OCI-LY1 (cell line): Measurements from ENCODE around the gene PRPF18.

Experiments
- CTCF ChIP-seq: fragments of 200-600 bp; sonication (generic), shearing (Covaris generic); IDR thresholded peaks from 2 replicates; pipeline ENCODE4 v1.5.1; 2017; ENCODE audit warnings: mild to moderate bottlenecking, antibody characterized with exemption, low read length, moderate library complexity, mixed read lengths
- EZH2 ChIP-seq: fragments of 200-600 bp; sonication (generic), shearing (Covaris generic); IDR thresholded peaks from 2 replicates; pipeline ENCODE4 v1.8.0; 2017; ENCODE audit warnings: borderline replicate concordance, mixed run types, mild to moderate bottlenecking, antibody characterized with exemption, low read length, moderate library complexity, mixed read lengths

DNA sequence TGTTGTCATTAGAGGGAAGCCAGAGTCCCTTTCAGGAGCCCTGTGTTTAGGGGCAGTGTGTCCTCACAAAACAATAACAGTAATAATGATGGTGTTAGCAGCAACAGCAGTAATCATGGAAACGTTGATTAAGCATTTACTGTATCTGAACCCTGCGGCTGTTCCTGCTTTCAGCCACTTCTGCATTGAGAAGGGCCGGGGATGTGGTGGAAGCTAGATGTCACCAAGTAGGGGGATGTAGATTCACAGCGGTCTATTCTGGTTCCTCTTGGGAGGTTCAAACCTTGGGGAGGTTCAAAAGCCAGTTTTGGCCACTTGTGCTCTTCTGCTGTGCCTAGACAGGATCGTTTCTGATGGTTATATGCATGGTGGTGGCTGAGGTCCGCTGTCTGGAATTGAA is 44.8 kb downstream of the PRPF18 start:
- TF ChIP-seq CTCF = no peak
- TF ChIP-seq EZH2 = no peak
